A549 (cell line): ENCODE measurements around the gene SOX5. TPM values are rescaled to one million over a fixed set of nuclear protein-coding genes. Genes with fewer than 3 reads are reported as not detected.

Experiments
- ATAC-seq, 2 experiments: fragments of 200-7000 bp in 1 of 2; fragments of >200 bp in 1 of 2; cut with Nextera tagmentation in 1 of 2; cut with Tn5 transposase in 1 of 2; 3 replicates each; pipeline versions ENCODE4 v1.8.0 to v1.9.1; 2018 to 2020; ENCODE audit warnings: mild to moderate bottlenecking in 1 of 2, moderate library complexity in 1 of 2
- CTCF ChIA-PET: fragments of 300-600 bp; sonication (Branson Sonifier 250); formaldehyde crosslinking; extraction: SDS; loops from one replicate; lab custom pipeline; 2021; ENCODE audit warnings: antibody characterized with exemption, inconsistent platforms; lab: Yijun Ruan, JAX
- POLR2A ChIA-PET: fragments of 350-600 bp; formaldehyde crosslinking; extraction: SDS; loops from one replicate; lab custom pipeline; 2021; ENCODE audit warnings: antibody characterized with exemption, inconsistent platforms; lab: Yijun Ruan, JAX
- DNase-seq, 2 experiments: peaks; one replicate each; pipeline versions ENCODE4 v3.0.0 to v3.0.0-alpha.2; 2011 to 2016; ENCODE audit warnings: low read depth in 1 of 2, low spot score in 1 of 2
- FAIRE-seq: peaks from 2 replicates; lab custom pipeline; 2011; peaks lifted over from hg19 to GRCh38; lab: Jason Lieb, UNC
- H3K27ac ChIP-seq, 2 experiments: fragments of >200 bp; sonication (Bioruptor Twin); formaldehyde crosslinking; 3 replicates each; pipeline ENCODE4 v1.5.1; 2016 to 2017
- H3K4me1 ChIP-seq: fragments of >200 bp; sonication (Bioruptor Twin); formaldehyde crosslinking; 3 replicates; pipeline ENCODE4 v1.6.1; 2016
- H3K4me2 ChIP-seq: fragments of >200 bp; sonication (Bioruptor Twin); formaldehyde crosslinking; 3 replicates; pipeline ENCODE4 v1.6.1; 2016
- H3K4me3 ChIP-seq: fragments of >200 bp; sonication (Bioruptor Twin); formaldehyde crosslinking; 3 replicates; pipeline ENCODE4 v1.5.1; 2016
- H3K9me3 ChIP-seq: fragments of >200 bp; sonication (Bioruptor Twin); formaldehyde crosslinking; 3 replicates; pipeline ENCODE4 v1.6.1; 2016
- CBX2 ChIP-seq: fragments of 200-600 bp; sonication (generic); IDR thresholded peaks from 2 replicates; pipeline ENCODE4 v1.6.1; 2016; ENCODE audit warnings: low read depth, mild to moderate bottlenecking, borderline replicate concordance
- CHD4 ChIP-seq: fragments of 200-600 bp; sonication (generic); IDR thresholded peaks from 2 replicates; pipeline ENCODE4 v1.6.1; 2016; ENCODE audit warnings: antibody characterized with exemption, mild to moderate bottlenecking, borderline replicate concordance
- E2F6 ChIP-seq: IDR thresholded peaks from 2 replicates; pipeline ENCODE4 v1.6.1; 2012; ENCODE audit warnings: low read depth, borderline replicate concordance
- EHF ChIP-seq: fragments of 250-450 bp; sonication (Bioruptor Pico); IDR thresholded peaks from 2 replicates; pipeline ENCODE4 v1.5.0; 2020; ENCODE audit warnings: mild to moderate bottlenecking
- EP300 ChIP-seq, 2 experiments: fragments of >200 bp; sonication (Bioruptor Twin); formaldehyde crosslinking; IDR thresholded peaks; 2 replicates in 1 of 2; 3 replicates in 1 of 2; pipeline ENCODE4 v1.6.1; 2016 to 2017
- ESRRA ChIP-seq: fragments of 150-350 bp; IDR thresholded peaks from 2 replicates; pipeline ENCODE4 v1.6.1; 2014; ENCODE audit warnings: mild to moderate bottlenecking, low read length, borderline replicate concordance
- FOSB ChIP-seq: fragments of 250-450 bp; sonication (Bioruptor Pico); IDR thresholded peaks from 2 replicates; pipeline ENCODE4 v1.5.0; 2020; ENCODE audit warnings: mild to moderate bottlenecking, moderate library complexity
- JUN ChIP-seq, 2 experiments: fragments of >200 bp; sonication (Bioruptor Twin); formaldehyde crosslinking; IDR thresholded peaks; 2 replicates in 1 of 2; 3 replicates in 1 of 2; pipeline ENCODE4 v1.6.1; 2016 to 2017
- MYC ChIP-seq: IDR thresholded peaks from 2 replicates; pipeline ENCODE4 v1.6.1; 2012; ENCODE audit warnings: mild to moderate bottlenecking, inconsistent platforms, low read length, improper control_type of control experiment, borderline replicate concordance
- PBX3 ChIP-seq: IDR thresholded peaks from 2 replicates; pipeline ENCODE4 v1.6.1; 2012
- POLR2AphosphoS2 ChIP-seq: conservative IDR thresholded peaks from 2 replicates; pipeline ENCODE4 v1.6.1; 2012; ENCODE audit warnings: low read length, improper control_type of control experiment, inconsistent platforms
- RAD21 ChIP-seq, 2 experiments: fragments of >200 bp in 1 of 2; sonication (Bioruptor Twin) in 1 of 2; formaldehyde crosslinking in 1 of 2; IDR thresholded peaks in 1 of 2; conservative IDR thresholded peaks in 1 of 2; 2 replicates in 1 of 2; 3 replicates in 1 of 2; pipeline ENCODE4 v1.6.1; 2012 to 2018; ENCODE audit warnings: inconsistent platforms in 1 of 2
- REST ChIP-seq: fragments of 200-600 bp; sonication (generic); IDR thresholded peaks from 2 replicates; pipeline ENCODE4 v1.6.1; 2016; ENCODE audit warnings: antibody characterized with exemption, mild to moderate bottlenecking, moderate library complexity
- RNF2 ChIP-seq: fragments of 200-600 bp; sonication (generic); IDR thresholded peaks from 2 replicates; pipeline ENCODE4 v1.6.1; 2016; ENCODE audit warnings: low read depth, mild to moderate bottlenecking, antibody characterized with exemption, moderate library complexity, borderline replicate concordance
- SMC3 ChIP-seq: fragments of >200 bp; sonication (Bioruptor Twin); formaldehyde crosslinking; IDR thresholded peaks from 3 replicates; pipeline ENCODE4 v1.6.1; 2018; ENCODE audit warnings: inconsistent platforms
- TP53 ChIP-seq: fragments of 250-450 bp; sonication (Bioruptor Pico); IDR thresholded peaks from 2 replicates; pipeline ENCODE4 v1.5.0; 2021; ENCODE audit warnings: mild to moderate bottlenecking, moderate library complexity
- ZC3H11A ChIP-seq: fragments of 450-650 bp; IDR thresholded peaks from 2 replicates; pipeline ENCODE4 v1.6.1; 2014; ENCODE audit warnings: antibody characterized with exemption, mild to moderate bottlenecking
- ZNF302 ChIP-seq: fragments of 250-450 bp; sonication (Bioruptor Pico); IDR thresholded peaks from 2 replicates; pipeline ENCODE4 v1.9.0; 2021; ENCODE audit warnings: inconsistent platforms, mild to moderate bottlenecking, moderate library complexity
- ZSCAN20 ChIP-seq: fragments of 250-450 bp; sonication (Bioruptor Pico); IDR thresholded peaks from 2 replicates; pipeline ENCODE4 v1.8.0; 2022; ENCODE audit warnings: mild to moderate bottlenecking, moderate library complexity
- WGBS: methylation state at CpG from one replicate; pipeline ENCODE4 v1.1.6; 2017; ENCODE audit errors: missing lambda C conversion rate; 5-methylcytosine and 5-hydroxymethylcytosine counted together
- polyA plus RNA-seq, 4 experiments: library from polyadenylated mRNA; depleted of rRNA in 3 of 4; stranded (reverse); fragments of >200 nt; fragmentation: RNase III in 1 of 4; extraction: RNeasy Plus Mini Kit Qiagen cat#74134 plus additional on column Dnase treatment in 1 of 4; gene quantifications; 2 replicates in 3 of 4; 3 replicates in 1 of 4; pipeline ENCODE4 v1.2.3, GENCODE V29; 2011 to 2017

SOX5 gene
- polyA plus RNA-seq, 2 of the 4 experiments (the other 2 are of a cell fraction) = not detected

- TF ChIP-seq RAD21 (conservative IDR thresholded peaks at IDR 0.05 in 1 of 2, IDR thresholded peaks at IDR 0.05 in 1 of 2) = no peak
- TF ChIP-seq SMC3 = no peak
- no peak for TF ChIP-seq CHD4
- no peak for TF ChIP-seq ZNF302 (CRISPR knock-in tag)
- TF ChIP-seq EP300 (IDR thresholded peaks at IDR 0.05) = no peak
Observed at GRCh38 chr12:23795494-23795893, 154.0 kb downstream of the SOX5 start (continued).

- 3% methylated on average over 1 of the region's 1 CpG for WGBS
- Histone ChIP-seq H3K4me2 (no peak overlapping the region), H3K9me3 (no peaks in the 10 kb centered on the region), H3K27ac (no peak overlapping the region), H3K4me3 (no peak overlapping the region), H3K4me1 (no peaks in the 10 kb centered on the region)
- ChIA-PET CTCF (no interaction called here), POLR2A (no interaction called here)
- no peak for DNase-seq
- no peak for ATAC-seq
- TF ChIP-seq ZSCAN20 (CRISPR knock-in tag) = no peak
- TF ChIP-seq JUN (IDR thresholded peaks at IDR 0.05) = no peak
- no peak for TF ChIP-seq E2F6
- no peak for TF ChIP-seq SMC3
- no peak for TF ChIP-seq FOSB (CRISPR knock-in tag)
- no peak for TF ChIP-seq RNF2
- TF ChIP-seq EHF (CRISPR knock-in tag) = no peak
- no peak for TF ChIP-seq ESRRA
- no peak for TF ChIP-seq ZNF302 (CRISPR knock-in tag)
- no peak for TF ChIP-seq TP53 (CRISPR knock-in tag)
- FAIRE-seq = no peak
Observed at GRCh38 chr12:23781118-23781517, 168.4 kb downstream of the SOX5 start.

- DNase-seq (no peak), FAIRE-seq (no peak), ATAC-seq (no peak)
- H3K4me2 ChIP-seq = no peak overlapping the region
- no peaks in the 10 kb centered on the region for H3K4me1 ChIP-seq
- H3K9me3 ChIP-seq = no peaks in the 10 kb centered on the region
- H3K4me3 ChIP-seq = no peak overlapping the region
- POLR2A ChIA-PET = no interaction called here
- WGBS = 7% methylated on average over 2 of the region's 2 CpGs
- H3K27ac ChIP-seq = no peak overlapping the region
- CTCF ChIA-PET = no interaction called here
- TF ChIP-seq MYC = no peak
- no peak for TF ChIP-seq ZC3H11A
- TF ChIP-seq REST = no peak
- TF ChIP-seq POLR2AphosphoS2 = no peak
- TF ChIP-seq PBX3 = no peak
- no peak for TF ChIP-seq CBX2
- TF ChIP-seq SMC3 = no peak
Observed at GRCh38 chr12:23775208-23775607, 174.3 kb downstream of the SOX5 start.
